IPS-15b (cell line): Measurements from ENCODE around the gene FCER2.
A peak's percentile ranks its signal among the peaks of the same experiment; 100 is the strongest.

Experiments
- H3K27me3 ChIP-seq: one replicate; pipeline ENCODE4 v1.6.1; 2013; ENCODE audit warnings: low read length; ENCODE audit not compliant: control insufficient read depth, insufficient read depth
- H3K36me3 ChIP-seq: one replicate; pipeline ENCODE4 v1.6.1; 2013; ENCODE audit warnings: low read length; ENCODE audit not compliant: control insufficient read depth, insufficient read depth
- H3K4me1 ChIP-seq: one replicate; pipeline ENCODE4 v1.6.1; 2013; ENCODE audit warnings: mild to moderate bottlenecking, low read length; ENCODE audit not compliant: control insufficient read depth, insufficient read depth
- H3K4me3 ChIP-seq: one replicate; pipeline ENCODE4 v1.5.1; 2013; ENCODE audit warnings: low read depth, low read length
- H3K9ac ChIP-seq: one replicate; pipeline ENCODE4 v1.6.1; 2013; ENCODE audit warnings: low read depth, mild to moderate bottlenecking, low read length
- H3K9me3 ChIP-seq: one replicate; pipeline ENCODE4 v1.6.1; 2013; ENCODE audit warnings: mild to moderate bottlenecking, low read length; ENCODE audit not compliant: control insufficient read depth, insufficient read depth

The FCER2 gene

DNA sequence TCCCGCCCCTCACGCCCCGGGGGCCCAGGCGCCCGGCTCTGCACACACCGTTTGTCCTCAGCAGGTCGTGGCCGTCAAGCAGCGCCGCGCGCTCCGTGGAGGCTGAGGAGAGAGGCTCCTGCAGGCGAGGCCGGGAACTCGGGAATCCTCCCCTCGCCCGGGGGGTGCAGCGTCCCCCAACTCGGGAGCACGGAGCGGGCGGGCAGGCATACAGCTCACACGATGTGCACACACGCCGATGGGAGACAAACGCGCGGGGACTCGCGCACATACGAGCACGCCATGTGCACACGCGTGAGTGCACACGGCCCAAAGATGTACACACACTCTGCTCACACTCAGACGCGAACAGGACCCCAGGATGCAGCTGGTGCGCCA is 29.3 kb upstream of the FCER2 start:
- H3K36me3 ChIP-seq = no peaks in the 10 kb centered on the region
- H3K9me3 ChIP-seq = no peaks in the 10 kb centered on the region
- H3K9ac ChIP-seq = no peak overlapping the region
- peaks cover 4% of the 10 kb centered on the region for H3K4me1 ChIP-seq
- H3K4me3 ChIP-seq = no peak overlapping the region
- peaks cover 55% of the 10 kb centered on the region for H3K27me3 ChIP-seq

DNA sequence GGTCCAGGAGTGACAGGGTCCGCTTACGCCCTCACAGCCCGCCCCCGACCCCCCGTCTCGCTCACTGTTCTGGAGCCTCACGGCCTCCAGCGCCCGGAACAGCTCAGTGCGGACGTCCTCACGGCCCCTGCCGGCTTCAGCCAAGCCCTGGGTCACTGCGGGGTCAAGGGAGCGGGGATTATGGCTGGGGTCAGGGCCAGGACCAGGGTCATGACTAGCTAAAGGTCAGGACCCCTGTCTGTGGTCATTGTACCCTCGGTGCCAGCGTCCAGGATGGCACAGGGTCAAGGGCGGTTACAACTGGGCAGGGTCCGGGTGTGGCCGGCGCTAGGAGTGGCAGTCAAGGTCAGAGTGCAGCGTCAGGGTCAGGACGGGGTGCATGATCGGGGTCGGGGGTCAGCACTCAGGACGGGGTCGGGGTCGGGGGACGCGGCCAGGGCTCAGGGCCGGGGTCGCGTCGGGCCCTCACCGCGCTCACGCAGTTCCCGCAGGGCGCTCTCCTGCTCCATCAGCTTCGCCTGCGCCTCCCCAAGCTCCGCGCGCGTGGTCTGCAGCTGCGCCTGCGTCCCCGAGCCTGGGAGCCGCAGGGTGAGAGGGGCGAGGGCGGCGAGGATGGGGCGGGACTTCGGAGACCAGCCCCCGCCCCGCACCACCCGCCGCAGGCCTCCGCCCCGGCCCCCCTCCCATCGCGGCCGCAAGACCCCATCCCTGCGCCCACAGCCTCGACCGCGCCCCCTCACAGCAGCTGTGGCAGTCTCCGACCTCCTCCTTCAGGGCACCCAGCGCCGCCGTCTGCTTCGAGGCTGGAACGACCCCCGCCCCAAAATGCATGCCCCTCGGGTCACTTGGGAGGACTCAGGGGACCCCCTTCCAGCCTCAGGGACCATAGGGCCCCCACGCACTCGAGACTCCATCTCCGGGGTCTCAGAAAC is 28.6 kb upstream of the FCER2 start:
- Histone ChIP-seq H3K27me3 (peaks cover 52% of the 10 kb centered on the region), H3K4me1 (peaks cover 4% of the 10 kb centered on the region), H3K9ac (no peak overlapping the region), H3K4me3 (peak overlapping the region; percentile 76), H3K36me3 (no peaks in the 10 kb centered on the region), H3K9me3 (no peaks in the 10 kb centered on the region)

GRCh38 chr19:7729831-7730285 is 27.9 kb upstream of the FCER2 start:
- peak overlapping the region; percentile 76 for H3K4me3 ChIP-seq
- no peak overlapping the region for H3K9ac ChIP-seq
- H3K36me3 ChIP-seq = no peaks in the 10 kb centered on the region
- no peaks in the 10 kb centered on the region for H3K9me3 ChIP-seq
- peaks cover 49% of the 10 kb centered on the region for H3K27me3 ChIP-seq
- H3K4me1 ChIP-seq = peaks cover 4% of the 10 kb centered on the region

GRCh38 chr19:7729211-7729610 is 27.3 kb upstream of the FCER2 start:
- peak overlapping the region; percentile 76 for H3K4me3 ChIP-seq
- no peaks in the 10 kb centered on the region for H3K9me3 ChIP-seq
- no peak overlapping the region for H3K9ac ChIP-seq
- H3K4me1 ChIP-seq = peaks cover 4% of the 10 kb centered on the region
- H3K36me3 ChIP-seq = no peaks in the 10 kb centered on the region
- H3K27me3 ChIP-seq = peaks cover 46% of the 10 kb centered on the region

- no peaks in the 10 kb centered on the region for H3K36me3 ChIP-seq
- H3K27me3 ChIP-seq = peaks cover 28% of the 10 kb centered on the region
- no peak overlapping the region for H3K4me3 ChIP-seq
- H3K9me3 ChIP-seq = no peaks in the 10 kb centered on the region
- no peak overlapping the region for H3K9ac ChIP-seq
- H3K4me1 ChIP-seq = peaks cover 4% of the 10 kb centered on the region
These were observed 23.9 kb upstream of the FCER2 start for GRCh38 chr19:7725791-7726190.

DNA sequence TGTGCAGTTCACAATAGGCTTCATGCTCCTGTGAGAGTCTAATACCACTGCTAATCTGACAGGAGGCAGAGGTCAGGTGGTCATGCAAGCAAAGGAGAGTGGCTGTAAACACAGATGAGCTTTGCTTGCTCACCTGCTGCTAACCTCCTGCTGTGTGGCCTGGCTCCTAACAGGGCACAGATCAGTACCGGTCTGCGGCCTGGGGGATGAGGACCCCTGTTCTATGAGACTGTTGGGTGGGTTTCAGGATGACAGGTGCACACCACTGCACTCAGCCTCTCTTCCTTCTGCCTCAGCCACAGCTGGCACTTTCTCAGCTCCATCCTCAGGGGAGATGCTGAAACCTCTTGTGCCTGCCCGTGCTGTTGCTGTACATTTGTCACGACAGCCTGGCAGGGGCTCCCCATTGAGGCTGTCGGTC is 20.3 kb upstream of the FCER2 start:
- Histone ChIP-seq H3K36me3 (no peaks in the 10 kb centered on the region), H3K9me3 (no peaks in the 10 kb centered on the region), H3K9ac (no peak overlapping the region), H3K4me1 (no peaks in the 10 kb centered on the region), H3K4me3 (no peak overlapping the region), H3K27me3 (no peaks in the 10 kb centered on the region)

DNA sequence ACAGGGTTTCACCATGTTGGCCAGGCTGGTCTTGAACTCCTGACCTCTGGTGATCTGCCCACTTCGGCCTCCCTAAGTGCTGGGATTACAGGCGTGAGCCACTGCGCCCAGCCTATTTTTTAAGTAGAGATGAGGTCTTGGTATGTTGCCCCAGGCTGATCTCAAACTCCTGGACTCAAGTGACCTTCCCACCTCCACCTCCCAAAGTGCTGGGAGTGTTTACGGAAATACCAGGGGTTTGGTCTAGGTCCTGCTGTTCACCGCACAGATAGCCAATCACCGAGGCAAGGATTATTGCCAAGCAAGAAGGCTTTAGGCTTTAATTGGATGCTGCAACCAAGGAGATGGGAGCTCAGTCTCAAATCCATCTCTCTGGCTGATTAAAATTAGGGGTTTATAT is 18.4 kb upstream of the FCER2 start:
- no peak overlapping the region for H3K9ac ChIP-seq
- H3K36me3 ChIP-seq = no peaks in the 10 kb centered on the region
- H3K4me1 ChIP-seq = no peaks in the 10 kb centered on the region
- no peak overlapping the region for H3K4me3 ChIP-seq
- H3K27me3 ChIP-seq = no peaks in the 10 kb centered on the region
- no peaks in the 10 kb centered on the region for H3K9me3 ChIP-seq

- Histone ChIP-seq H3K27me3 (no peaks in the 10 kb centered on the region), H3K4me3 (no peak overlapping the region), H3K9me3 (no peaks in the 10 kb centered on the region), H3K4me1 (no peaks in the 10 kb centered on the region), H3K36me3 (no peaks in the 10 kb centered on the region), H3K9ac (no peak overlapping the region)
These were observed 16.7 kb upstream of the FCER2 start for GRCh38 chr19:7718668-7719067.

- H3K4me1 ChIP-seq = no peaks in the 10 kb centered on the region
- no peaks in the 10 kb centered on the region for H3K9me3 ChIP-seq
- no peaks in the 10 kb centered on the region for H3K27me3 ChIP-seq
- H3K9ac ChIP-seq = no peak overlapping the region
- H3K36me3 ChIP-seq = no peaks in the 10 kb centered on the region
- no peak overlapping the region for H3K4me3 ChIP-seq
These were observed 14.8 kb upstream of the FCER2 start for GRCh38 chr19:7716762-7717161.

GRCh38 chr19:7715671-7716070 is 13.7 kb upstream of the FCER2 start:
- no peak overlapping the region for H3K9ac ChIP-seq
- no peaks in the 10 kb centered on the region for H3K9me3 ChIP-seq
- H3K27me3 ChIP-seq = no peaks in the 10 kb centered on the region
- H3K36me3 ChIP-seq = no peaks in the 10 kb centered on the region
- no peak overlapping the region for H3K4me3 ChIP-seq
- H3K4me1 ChIP-seq = no peaks in the 10 kb centered on the region

GRCh38 chr19:7710616-7711015 is 8.7 kb upstream of the FCER2 start:
- Histone ChIP-seq H3K9me3 (no peaks in the 10 kb centered on the region), H3K36me3 (no peaks in the 10 kb centered on the region), H3K4me3 (no peak overlapping the region), H3K27me3 (no peaks in the 10 kb centered on the region), H3K4me1 (no peaks in the 10 kb centered on the region), H3K9ac (no peak overlapping the region)

- H3K9ac ChIP-seq = no peak overlapping the region
- H3K9me3 ChIP-seq = no peaks in the 10 kb centered on the region
- no peaks in the 10 kb centered on the region for H3K4me1 ChIP-seq
- H3K36me3 ChIP-seq = no peaks in the 10 kb centered on the region
- no peaks in the 10 kb centered on the region for H3K27me3 ChIP-seq
- no peak overlapping the region for H3K4me3 ChIP-seq
These were observed 8.1 kb upstream of the FCER2 start for GRCh38 chr19:7709932-7710460.
